Fibroblast of skin of right quadriceps (primary cell): ENCODE measurements around the gene PKNOX2.
A peak's percentile ranks its signal among the peaks of the same experiment; 100 is the strongest.

Experiments used
- DNase-seq: peaks from one replicate; pipeline ENCODE4 v3.0.0-alpha.2; 2013

Gene PKNOX2

DNA sequence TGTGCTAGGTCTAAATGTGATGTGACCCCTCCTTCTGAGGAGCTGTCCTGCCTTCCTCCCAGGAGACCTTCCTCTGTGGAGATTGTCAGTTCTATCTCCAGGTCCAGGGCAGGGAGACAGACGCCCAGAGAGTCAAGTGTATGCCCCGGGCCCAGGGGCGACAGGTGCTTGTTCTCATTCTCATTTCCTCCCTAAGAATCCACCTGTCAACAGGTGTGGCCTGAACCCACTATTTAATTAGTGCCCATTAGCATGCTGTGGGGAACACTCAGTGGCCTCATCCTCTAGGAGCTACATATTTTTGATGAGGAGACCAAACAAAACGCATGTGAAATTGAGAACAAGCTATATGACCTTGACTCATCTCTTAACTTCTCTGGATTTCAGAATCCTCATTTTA lies 9.5 kb downstream of the PKNOX2 start:
- no peak for DNase-seq

- no peak for DNase-seq
Measured at GRCh38 chr11:125174686-125175085, 10.1 kb downstream of the PKNOX2 start.

- DNase-seq = no peak
Measured at GRCh38 chr11:125175166-125175565, 10.6 kb downstream of the PKNOX2 start.

DNA sequence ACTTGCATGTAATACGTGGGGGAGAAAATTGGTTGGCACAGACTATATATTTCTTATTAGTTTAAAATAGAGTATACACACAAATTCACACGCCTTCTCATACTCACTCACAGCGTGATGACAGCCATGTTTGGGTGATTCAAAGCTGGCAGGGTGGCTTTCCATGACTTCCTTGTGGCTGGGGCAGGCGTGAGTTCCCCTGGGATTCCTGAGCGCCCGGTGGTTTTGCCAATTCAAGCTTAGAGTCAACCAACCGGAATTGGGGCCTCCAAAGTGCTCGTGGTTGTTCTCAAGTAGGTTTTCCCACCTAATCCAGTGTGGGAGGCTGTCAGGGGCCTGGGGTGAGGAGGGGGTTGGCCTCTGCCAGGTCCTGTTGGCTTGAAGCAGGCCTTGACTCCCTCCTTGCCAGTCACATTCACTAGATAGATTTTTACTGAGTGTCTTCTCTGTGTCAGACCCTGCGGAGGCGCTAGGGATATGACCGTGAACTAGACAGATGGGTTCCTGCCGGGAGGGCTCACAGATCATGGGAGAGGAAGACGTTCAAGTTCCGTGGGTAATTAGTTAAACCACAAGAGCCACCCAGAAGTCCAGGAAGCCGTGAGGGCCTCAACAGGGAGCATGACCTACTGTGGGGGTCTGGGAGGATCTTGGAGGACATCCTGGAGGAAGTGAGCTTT lies 11.5 kb downstream of the PKNOX2 start:
- DNase-seq = no peak

DNA sequence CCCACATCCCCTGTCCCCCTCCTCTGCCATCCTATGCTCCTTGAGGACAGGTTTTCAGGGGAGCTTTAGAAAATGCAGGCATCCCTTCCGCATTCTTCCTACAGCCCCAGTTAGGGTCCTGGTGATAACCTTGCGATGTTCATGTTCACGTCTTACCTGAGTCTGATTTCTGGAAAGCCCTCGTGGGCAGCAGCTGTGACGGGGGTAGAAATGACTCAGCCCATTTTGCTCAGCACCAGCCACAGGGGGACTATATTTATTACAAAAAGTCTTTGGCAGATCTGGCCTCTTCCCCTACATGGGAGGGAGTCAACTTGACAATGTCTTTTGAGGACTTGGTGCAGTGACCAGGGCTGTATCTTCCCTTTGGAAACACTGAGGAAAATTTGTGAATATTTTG lies 12.3 kb downstream of the PKNOX2 start:
- no peak for DNase-seq

DNA sequence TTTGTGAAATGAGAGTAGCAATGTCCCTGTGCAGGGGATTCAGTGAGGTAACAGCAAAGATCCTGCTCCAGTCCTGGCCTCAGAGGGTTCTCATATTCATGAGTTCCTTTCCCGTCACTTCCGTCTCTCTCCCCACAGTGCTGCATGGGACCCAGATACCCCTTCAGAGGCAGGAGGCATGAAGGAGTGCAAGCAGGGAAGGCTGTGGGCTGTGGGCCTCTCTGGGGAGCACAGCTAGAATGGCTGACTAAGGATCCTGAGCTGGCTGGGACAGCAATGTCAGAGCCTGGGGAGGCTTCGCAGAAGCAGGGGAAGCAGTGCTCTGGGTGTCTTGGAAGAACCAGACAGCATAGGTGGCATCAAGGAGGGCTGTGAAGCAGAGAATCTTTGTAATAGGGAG lies 13.0 kb downstream of the PKNOX2 start:
- no peak for DNase-seq

GRCh38 chr11:125179346-125179745 lies 14.8 kb downstream of the PKNOX2 start:
- no peak for DNase-seq

- DNase-seq = no peak
Measured at GRCh38 chr11:125179895-125180294, 15.3 kb downstream of the PKNOX2 start.

- peak; percentile 41 for DNase-seq
Measured at GRCh38 chr11:125180413-125181305, 16.1 kb downstream of the PKNOX2 start.

DNA sequence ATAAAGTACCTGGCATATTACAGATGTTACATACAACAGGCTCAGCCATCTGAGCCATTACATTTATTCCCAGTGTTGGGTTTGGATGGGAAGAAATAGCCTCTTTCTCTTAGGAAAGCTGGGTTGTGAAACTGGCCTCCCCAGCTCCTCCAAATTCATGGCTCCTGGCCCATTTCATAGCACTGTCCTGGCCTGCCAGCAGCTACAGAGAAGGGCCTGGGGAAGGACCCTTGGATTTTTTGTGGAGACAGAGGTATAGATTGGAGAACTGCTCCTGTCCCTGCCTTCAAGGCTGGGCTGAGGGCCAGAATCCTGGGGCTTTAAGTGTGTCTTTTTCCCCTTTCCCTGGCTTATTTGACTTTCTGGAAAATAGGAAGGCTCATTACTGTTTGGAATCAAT lies 18.0 kb downstream of the PKNOX2 start:
- no peak for DNase-seq

DNA sequence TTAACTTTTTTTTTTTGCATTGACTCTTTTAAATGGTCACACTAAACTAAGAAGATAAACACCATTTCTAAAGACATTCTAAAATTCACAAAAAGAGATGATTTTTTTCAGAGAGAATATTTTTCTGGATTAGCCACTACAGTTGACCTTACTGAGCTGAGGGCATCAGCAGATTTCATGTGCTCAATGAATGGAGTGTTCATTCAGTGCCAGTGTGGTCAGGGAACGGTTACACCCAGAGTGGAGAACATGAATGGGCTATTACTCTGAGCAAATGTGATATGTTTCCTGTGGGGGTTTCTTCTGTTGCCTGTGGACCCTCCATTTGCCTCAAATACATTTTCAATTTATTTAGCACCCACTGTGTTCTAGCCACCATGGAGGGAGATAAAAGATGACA lies 19.1 kb downstream of the PKNOX2 start:
- no peak for DNase-seq

GRCh38 chr11:125188021-125188420 lies 23.5 kb downstream of the PKNOX2 start:
- peak; percentile 11 for DNase-seq

DNA sequence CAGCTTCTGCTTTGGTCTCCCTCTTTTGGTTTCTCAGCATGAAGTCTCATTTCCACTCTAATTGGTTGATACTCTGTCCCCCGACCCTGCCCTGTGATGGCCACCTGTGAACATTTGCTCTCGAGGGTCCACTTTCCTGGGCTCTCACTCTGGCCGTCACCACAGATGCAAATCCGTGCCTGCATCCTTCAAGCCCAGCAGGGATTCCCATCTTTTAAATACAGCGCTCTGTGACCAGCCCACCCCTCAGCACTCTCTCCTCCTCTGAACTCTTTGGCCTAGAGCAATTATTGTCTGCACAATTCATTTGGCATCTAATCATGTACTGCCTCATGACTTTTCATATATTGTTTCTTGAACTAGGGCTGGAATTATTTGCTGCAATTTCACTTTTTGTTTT lies 26.0 kb downstream of the PKNOX2 start:
- no peak for DNase-seq

GRCh38 chr11:125192183-125192582 lies 27.6 kb downstream of the PKNOX2 start:
- DNase-seq = no peak

- DNase-seq = no peak
Measured at GRCh38 chr11:125192717-125193415, 28.3 kb downstream of the PKNOX2 start.

- no peak for DNase-seq
Measured at GRCh38 chr11:125193416-125193726, 28.8 kb downstream of the PKNOX2 start.

DNA sequence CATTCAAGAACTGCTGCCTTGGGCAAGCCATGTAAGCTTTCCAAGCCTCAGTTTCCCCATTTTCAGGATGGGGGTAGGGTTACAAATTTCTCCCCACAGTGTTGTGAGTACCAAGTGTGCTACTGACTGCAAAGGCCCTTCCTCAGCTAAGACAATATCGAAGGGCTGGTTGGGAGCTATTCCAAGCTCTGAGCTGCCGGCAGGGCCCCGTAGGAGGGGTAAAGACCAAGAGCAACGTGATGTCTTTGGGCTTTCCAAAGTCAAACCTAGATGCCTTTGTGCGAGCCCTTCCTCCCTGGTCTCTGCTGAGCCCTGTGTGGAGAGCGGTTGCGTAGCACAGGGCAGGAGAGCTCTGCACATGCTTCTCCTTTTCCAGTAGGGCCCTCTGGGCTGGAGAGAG lies 29.3 kb downstream of the PKNOX2 start:
- no peak for DNase-seq

DNA sequence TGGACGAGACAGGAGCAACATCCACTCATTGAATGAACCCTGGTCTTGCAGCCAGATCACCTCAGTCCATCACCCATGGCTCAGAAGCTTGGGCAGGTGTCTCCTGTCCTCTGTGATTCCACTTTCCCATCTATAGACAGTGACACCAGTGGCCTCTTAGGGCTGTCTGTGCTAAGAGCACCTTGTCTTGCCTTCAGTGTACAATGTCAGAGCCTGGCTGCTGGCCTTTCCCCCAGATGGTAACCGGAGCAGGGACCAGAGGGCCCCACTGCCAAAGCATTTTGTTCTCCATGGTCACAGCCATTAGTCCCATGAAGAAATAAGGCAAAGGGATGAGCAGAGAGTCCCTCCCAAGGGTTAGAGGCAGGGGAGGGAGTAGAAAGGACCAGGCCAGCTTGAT lies 35.4 kb downstream of the PKNOX2 start:
- DNase-seq = no peak

GRCh38 chr11:125200441-125200840 lies 35.9 kb downstream of the PKNOX2 start:
- no peak for DNase-seq

DNA sequence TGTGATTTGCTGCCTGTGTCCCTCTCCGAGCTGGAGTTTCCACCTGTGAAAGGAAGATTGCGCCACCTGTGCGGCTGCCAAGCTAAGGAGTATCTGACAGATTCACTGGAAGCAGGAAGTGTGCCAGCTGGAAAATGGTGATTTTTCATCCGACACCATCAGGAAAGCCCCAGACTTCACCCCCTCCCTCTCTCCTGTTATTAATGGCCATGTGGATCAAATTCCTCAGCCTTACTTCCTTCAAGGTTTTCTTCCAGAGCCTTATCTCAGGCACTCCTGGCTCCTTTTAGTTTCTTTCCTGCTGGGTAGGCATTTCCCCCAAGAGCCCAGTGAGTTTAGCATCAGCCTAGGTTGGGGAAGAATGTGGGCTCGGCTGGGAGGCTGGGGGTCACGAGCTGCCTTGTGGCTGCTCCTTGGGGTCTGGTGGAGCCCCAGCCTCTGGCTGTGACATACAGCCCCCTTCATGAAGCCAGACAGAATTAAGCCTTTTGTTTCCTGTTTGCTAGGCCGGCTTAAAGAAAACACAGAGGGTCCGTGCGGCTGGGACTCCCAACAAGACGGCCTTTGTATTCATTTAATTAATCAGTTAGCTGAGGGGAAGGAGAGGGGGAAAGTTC lies 37.1 kb downstream of the PKNOX2 start:
- peak; percentile 6 for DNase-seq

DNA sequence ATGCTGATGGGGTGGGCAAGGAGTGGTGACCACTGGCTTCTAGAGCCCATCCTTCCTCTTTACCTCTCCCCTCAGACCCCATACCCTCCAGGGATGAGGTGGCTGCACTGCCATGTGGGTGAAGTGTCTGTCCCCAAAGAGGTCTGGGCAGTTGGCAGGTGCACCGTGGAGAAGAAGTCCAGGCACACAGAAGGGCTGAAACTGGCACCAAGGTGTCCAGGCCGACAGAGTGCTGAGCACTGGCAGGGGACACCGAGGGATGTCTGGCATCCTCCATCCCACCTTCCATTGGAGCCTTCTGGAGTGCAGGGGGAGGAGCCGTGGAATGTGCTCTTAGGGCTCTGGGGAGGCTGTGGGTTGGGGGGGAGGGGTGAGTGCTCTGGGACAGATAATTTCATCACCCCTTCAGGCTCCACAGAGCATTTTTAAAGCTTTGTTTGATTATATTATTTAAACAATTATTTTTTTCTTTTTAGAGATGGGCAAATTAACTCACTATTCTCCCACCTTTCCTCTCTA lies 37.9 kb downstream of the PKNOX2 start:
- DNase-seq = peak; percentile 9

GRCh38 chr11:125202977-125203376 lies 38.4 kb downstream of the PKNOX2 start:
- DNase-seq = no peak

DNA sequence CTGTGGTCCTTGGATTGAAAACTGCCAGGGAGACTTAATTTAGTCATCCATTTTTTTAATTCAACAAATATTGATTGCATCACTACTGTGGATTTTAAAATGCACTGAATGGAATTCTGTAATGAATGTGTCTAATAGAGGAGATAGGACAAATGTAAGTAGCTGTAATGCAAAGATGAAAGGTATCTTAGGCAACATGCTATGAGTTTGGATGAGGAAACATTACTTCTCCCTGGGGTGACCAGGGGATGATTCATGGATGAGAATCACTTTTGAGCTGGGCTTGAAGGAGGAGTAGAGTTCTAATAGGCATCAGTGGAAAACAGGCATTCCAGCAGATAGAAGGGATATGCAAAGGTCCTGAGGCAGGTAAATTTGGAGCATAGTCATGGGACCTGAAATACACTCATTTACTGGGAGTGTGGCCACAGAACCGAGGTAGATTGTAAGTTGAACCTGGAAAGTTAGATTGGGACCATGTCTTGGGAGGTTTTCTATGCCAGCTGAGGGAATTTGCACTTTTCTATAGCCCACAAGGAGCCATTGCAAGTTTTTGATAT lies 43.4 kb downstream of the PKNOX2 start:
- DNase-seq = peak; percentile 63
